Hematopoietic multipotent progenitor cell treated with erythropoietin and hydrocortisone succinate and interleukin-3 and kit ligand, for 15 days (in vitro differentiated cells): ENCODE data around the gene MAP1LC3B.

Experiments used
- DNase-seq: peaks from one replicate; pipeline ENCODE4 v3.0.0-alpha.2; 2015; ENCODE audit warnings: low spot score

Gene MAP1LC3B

DNA sequence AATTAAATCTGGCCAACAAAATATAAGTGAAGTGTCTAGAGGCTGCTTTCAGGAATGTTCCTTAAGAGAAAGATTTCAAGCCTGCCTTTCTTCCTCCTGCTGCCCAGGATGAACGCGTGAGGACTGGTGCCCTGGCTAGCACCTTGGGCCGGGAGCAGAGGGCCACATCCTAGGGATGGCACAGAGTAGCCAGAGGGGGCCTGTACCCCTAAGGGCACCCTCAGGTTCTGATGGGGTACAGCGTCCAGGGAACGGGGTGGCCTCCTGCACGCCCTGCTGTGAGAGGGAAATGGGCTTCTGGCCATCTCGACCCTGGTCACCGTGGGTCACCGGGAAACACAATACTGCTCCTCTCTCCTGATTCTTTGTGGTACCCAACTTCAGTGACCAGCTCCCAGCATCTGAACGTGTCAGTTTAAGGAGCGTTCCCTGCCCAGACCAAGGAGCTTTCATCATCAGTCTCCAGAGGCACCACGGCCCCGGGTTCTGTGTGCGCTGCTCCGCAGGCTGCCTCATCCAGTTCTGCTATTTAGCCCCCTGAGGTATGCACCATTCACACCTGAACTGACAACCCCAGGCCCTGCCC is 40.3 kb downstream of the MAP1LC3B start:
- no peak for DNase-seq

DNA sequence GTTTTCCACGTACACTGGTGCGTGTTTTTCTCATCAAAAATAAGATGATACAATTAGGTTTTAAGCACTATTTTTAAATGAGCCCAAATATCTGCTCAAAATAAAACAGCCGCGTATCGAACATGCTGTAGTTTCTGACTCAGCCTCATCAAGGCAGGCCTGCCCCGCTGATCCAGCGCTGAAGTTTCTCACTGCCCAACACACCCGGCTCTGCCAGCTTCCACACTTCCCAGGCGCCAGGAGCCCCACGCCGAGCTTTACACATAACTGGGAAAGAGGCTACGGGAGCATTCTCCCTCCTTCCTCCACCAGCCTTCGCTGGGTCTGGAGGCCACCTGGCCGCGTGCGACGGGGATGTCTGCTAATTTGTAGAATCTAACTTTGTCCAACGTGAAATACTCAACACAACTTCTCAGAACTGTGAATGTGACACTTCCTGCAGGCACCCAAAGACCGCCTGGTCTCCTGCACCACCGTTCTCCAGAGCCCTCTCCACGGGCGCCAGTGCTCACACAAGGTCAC is 42.1 kb downstream of the MAP1LC3B start:
- DNase-seq: no peak

DNA sequence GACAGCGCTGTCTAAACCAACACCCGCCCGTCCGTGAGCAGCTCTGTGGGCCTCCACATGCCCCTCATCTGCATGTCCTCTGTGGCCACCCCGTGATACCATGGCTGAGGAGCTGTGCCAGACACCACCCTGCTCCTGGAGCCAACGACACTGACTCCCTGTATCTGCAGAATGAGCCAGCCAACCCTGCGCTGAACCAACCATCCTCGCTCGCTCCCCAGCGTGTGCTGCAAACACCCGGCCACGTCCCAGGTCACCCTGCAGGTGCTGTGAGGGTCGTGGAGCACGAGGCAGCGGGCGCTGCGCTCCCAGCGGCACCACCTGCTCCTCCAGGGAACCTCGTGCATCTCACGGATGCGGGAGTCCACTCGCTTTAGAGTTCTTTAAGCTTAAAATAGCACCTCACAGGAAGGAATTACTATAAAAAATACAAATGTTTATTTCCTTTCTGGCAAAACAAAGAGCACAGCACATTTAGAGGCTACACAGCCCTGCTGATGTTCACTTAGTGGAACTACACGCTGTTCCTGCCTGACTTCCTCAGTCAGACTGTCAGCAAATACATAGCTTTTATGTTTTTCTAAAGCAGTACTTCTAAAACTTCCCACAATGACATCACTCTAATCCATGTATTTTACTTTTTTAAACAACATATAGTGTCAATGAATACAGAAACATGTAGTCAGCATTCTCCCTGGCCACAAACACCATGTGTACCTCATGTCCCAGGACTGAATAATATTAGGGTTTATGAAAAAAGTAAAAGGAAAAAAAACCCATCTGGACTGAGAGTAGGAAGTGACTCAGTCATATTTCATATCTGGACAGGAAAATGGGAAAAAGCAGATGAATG is 43.5 kb downstream of the MAP1LC3B start:
- DNase-seq: no peak

DNA sequence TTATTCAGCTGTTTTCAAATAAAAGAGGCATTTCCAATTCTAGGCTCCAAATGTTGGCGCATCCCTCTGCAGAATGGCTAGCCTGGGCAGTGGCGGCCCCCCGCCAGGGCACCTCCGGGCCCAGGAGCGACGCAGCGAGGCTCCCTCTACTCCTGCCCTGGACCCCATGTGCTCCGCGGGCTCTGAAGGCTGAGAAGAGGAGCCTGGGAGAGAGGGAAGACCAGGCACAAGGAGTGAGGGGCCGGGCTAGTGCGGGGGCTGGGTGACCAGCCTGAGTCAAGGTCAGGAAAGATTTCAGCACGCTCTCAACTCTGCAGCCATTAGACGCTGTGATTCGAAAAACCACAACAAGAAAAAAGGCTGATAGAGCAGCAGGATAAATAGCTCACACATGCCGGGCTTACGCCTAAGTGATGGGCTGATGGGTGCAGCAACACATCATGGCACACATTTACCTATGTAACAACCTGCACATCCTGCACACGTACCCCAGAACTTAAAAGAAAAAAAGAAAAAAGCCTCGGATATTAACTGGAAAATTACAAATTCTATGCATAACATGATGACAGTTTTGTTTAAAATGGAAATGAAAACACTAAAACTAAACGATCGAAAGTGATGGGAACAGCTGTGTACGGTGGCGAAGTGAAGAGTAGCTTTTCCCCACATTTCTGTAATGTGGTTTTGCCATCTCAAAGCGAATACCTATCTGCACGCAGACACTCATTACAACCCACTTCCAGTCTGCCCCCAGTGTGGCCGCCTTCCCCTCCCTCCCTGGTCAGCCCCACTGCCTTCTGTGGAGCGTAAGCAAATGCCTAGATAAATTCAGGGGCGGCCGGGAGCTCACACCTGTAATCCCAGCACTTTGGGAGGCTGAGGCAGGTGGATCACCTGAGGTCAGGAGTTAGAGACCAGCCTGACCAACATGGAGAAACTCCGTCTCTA is 44.4 kb downstream of the MAP1LC3B start:
- no peak for DNase-seq

DNA sequence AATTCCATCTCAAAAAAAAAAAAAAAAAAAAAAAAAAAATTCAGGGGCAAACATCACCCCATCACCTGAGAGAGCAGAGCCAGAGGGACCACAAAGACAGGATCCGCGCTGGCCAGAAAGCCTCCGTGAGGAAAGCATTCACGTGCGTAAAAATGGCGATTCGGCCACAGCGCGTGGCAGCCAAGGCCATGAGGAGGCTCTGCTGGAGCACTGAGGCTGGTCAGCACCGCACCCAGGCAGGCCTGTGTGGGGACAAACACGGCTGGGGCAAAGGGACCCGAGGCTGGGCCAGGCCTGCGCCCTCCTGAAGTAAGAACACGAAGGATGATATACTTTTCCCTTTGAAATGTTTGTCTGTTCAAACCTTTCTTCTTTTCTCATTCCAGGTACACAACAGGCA is 45.2 kb downstream of the MAP1LC3B start:
- no peak for DNase-seq

DNA sequence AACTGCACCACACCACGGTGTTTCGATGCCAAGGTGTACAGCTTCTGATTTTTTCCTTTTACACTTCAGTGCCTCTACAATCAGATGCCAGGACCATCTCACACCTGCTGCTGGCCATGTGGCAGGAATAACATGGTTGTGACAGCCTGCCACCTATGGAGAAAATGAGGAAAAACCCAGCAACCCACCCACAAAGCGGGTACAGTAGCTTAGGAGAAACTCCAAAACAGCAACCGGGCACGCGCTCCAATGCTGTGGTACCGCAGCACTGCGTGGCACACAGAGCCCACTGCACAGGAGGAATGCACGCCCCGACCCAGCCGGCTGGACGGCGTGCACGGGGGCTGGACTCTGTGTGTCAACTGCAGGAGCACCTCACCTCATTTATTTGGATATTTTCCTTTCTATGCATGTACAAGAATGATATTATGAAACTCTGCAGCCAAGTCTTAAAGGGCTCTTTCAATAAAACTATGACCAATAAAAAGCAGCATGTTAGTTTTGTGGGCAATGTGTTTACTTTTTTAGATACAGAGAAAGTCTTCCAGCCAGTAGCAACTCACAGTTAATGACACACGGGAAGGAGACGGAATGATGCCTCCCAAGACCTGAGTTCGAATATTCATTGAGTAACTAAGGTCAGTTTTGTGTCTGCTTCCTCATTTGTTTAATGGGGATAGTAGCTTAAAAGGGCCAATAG is 45.9 kb downstream of the MAP1LC3B start:
- no peak for DNase-seq

DNA sequence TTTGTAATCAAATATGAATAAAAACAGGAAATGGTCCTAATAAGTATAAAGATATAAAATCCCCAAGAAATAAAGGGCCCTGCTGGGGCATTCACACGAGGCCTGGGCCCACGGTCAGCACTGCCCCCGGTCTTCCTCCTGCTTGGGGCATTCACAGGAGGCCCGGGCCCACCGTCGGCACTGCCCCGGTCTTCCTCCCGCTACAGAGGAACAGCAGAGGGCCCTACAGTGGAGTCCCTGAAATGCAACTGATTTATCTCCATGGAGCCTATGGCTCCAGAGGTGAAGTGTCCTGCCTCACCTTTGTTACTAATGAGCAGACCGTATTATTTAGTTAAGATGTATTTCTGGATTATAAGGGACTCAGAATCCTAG is 46.5 kb downstream of the MAP1LC3B start:
- DNase-seq: no peak

DNA sequence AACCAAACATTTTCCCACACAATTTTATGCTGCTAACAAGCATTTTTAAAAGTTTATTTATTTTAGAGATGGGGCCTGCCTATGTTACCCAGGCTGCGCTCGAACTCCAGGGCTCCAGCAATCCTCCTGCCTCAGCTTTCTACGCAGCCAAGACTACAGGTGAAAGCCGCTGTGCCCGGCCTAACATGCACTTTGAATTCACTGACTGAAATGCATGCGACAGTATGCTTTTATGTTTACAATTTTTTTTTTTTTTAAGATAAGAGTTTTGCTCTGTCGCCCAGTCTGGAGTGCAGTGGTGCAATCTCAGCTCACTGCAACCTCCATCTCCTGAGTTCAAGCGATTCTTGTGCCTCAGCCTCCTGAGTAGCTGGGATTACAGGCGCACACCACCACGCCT is 47.8 kb downstream of the MAP1LC3B start:
- no peak for DNase-seq

DNA sequence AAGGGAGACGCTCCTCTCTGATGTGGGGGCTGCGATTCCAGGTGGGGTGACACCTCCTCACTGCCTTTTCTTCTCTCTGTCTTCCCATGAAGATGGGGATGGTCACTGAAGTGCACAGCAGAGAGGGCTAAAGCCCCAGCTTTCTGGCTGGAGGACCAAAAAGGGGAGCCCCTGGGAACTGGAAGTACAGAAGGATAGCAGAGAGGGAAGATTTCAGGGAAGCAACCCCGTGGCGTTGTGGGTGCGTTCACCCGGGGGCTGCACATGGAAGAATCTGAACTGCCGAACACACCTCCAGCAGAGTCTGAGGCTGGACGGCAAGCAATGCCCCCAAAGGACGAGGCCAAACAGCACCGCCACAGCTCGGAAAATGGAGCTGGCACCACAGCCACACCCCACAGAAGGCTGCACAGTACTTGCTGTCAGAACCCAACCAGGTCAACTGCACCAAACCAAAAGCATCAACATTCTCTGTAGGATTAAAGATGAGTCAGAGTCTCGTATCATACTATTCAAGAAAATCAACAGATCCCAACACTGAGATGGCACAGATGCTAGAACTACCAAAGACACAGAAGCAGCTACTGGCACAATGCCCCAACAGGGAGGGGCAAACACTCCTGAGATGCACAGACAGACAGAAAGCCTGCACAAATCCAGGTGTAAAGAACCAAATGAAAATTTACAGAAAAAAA is 49.9 kb downstream of the MAP1LC3B start:
- no peak for DNase-seq

DNA sequence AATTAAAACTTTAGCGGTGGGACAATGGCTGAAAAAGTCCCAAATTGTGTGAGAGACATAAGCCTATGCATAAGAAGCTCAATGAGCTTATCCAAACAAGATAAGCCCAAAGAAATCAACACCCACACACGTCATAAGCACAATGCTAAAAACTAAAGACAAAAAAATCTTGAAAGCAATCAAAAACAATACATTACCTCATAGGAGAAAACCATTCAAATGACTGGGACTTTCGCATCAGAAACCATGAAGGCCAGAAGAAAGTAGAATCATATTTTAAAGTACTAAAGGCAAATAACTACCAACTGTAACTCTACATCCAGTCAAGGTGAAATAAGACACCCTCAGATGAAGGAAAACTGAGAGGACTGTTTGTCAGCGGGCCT is 50.4 kb downstream of the MAP1LC3B start:
- no peak for DNase-seq

DNA sequence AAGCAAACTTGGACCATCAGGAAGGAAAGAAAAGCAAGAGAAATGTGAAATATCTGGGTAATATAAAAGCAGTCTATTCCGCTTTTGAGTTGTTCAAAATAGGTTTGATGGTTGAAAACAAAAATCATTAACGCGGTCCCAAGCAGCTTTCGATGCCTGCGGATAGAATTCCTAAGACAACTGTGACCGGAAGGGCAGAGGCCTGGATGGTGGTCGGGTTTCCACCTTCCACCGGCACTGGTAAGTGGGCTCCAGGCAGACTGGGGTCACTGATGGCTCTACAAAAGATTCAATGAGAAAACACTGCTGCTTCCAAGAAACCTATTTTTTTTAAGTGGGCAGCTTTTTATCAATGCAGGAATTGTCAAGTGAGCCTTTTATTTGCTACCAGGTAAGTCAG is 50.9 kb downstream of the MAP1LC3B start:
- no peak for DNase-seq

DNA sequence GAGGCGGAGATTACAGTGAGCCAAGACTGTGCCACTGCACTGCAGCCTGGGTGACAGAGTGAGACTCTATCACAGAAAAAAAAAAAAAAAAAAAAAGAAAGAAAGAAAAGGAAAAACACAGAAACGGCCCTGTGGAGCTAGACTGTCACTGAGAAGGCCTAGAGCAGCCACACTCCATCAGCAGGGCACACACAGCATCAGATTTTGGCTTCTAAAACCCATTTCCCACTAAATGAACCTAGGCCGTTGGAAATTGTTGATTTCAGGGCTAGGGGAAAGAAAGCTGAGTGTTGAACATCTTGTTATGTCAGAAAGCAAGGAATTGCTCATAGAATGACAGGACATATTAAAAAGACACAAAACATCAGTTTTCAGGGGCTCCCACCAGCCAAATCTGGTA is 51.8 kb downstream of the MAP1LC3B start:
- DNase-seq: no peak

DNA sequence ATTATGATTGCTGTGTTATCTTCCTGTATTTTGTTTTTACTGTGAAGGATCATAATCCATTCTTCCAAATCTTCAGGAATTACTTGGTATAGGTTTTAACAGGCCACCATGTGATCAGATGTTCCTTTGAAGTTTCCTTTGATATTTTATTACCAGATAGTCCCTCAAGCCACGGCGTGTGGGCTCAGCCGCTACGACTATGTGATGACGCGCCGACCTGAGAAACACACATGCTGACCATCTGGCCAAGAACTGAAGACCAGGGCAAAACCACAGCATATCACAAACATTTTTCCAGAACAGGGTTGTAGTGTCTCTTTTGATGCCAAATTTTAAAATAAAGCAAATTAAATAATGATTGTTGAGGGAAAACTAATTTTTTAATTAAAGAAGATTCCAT is 53.4 kb downstream of the MAP1LC3B start:
- DNase-seq: no peak

DNA sequence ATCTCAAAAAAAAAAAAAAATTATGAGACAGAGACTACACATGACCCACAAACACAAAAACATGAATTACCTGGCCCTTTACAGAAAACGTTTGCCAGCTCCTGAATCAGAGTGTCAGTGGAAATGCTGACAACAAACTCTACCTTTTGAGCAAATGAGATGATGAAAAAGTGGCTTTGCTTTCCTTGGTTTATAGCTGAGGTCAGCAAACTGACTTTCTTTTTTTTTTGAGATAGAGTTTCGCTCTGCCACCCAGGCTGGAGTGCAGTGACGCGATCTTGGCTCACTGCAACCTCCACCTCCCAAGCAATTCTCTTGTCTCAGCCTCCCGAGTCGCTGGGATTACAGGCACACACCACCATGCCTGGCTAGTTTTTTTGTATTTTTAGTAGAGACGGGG is 54.3 kb downstream of the MAP1LC3B start:
- DNase-seq: no peak

DNA sequence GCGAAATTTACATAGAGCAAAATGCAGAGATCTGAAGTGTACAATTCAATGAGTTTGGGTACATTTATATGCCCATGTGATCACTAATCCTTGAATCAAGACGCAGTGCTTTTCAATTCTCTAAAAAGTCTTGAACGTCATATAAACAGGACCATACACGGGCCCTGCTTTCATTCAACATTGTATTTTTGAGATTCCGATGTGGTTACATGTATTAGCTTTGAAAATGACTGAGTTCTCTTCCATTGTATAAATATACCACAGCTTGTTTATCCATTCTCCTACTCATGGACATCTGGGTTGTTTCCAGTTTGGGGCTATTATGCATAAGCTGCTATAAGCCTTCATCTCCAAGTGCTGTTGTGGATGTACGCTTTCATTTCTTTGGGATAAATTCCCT is 55.2 kb downstream of the MAP1LC3B start:
- no peak for DNase-seq

DNA sequence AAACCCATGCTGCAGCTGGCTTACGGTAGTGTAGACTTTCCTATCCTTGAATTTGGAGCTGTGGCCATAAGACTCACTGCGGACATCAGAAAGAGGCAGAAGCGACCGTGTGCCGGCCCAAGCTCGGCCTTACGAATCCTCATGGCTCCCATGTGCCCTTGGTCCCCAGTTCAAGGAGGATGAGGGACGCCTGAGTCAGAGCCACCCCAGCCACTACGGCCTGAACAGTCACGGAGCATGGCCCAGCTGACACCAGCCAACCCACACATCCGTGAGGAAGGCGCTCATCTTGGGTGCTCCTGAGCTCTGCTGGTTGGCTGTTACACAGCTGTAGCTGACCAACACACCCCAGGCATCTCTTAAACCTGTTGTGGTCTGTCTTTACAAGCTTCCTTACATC is 56.7 kb downstream of the MAP1LC3B start:
- no peak for DNase-seq

DNA sequence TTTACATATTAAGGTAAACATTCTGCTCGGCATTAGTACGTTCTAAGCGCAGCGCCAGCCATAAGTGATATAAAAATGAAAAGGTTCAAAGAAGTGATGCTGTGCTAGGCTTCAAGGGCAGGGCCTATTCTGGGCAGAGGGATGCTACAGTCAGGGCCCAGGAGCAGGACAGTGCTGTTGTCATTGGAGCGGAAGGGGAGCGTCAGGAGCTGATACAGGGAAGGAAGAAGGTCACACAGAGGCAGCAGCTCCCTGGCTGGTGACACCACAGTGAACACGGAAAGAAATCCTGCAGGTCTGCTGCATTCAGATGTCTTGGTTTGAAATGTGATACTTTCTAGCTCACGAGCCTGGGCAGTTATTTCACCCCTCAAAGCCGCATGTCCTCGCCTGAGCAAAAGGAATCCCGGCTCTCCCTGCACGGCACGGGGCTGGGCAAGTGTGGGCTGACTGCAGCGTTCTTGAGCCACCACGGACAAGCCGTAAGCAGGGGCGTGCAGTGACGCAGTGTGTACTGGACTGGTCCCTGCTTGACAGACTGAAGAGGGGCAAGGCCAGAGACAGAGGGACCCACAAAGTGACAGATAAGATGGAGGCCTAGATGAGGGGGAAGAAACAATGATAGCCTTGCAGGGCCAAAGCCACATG is 59.6 kb downstream of the MAP1LC3B start:
- no peak for DNase-seq

DNA sequence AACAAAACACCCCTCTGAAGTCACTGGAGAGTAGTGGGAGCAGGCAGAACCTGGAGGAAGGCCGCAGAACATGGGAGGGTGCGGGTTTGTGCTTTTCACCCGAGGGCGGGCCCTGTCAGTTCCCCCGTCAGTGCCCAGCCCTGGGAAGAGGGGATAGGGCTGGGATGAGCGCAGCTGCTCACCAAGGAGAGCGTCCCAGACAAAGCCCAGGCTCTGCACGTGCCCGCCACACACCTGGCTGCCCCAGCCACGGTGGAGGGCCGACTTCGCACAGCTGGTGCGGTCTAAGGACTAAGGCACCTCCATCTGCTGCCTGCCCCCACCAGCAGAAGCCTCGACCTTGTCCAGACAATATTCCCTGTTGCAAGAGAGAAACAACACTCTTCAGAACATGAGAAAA is 61.2 kb downstream of the MAP1LC3B start:
- no peak for DNase-seq
